ENCODE data around the gene D2HGDH. TPM values are rescaled to one million over a fixed set of nuclear protein-coding genes. Genes with fewer than 3 reads are reported as not detected.

The D2HGDH gene
- total and polyA plus RNA-seq, 3 donors from 2014 or later = 15.6 to 37.7 (median 36.1) TPM

DNA sequence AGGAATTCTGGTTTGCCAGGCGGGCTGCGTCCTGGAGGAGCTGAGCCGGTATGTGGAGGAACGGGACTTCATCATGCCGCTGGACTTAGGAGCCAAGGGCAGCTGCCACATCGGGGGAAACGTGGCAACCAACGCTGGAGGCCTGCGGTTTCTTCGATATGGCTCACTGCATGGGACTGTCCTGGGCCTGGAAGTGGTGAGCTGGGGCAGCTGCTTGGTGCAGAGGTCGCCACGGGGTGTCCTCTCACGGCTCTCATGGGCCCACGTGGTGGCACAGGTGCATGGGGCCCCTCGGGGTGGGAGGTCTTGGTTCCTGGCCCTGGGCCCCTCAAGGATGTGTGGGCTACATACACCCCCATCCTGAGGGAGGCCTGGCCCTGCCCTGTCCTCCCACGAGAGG lies 9.2 kb downstream of the D2HGDH start:
- Histone ChIP-seq H3K4me3 (no peak overlapping the region), H3K27me3 (no peaks in the 10 kb centered on the region), H3K9me3 (no peaks in the 10 kb centered on the region), H3K36me3 (ENCODE audit: low read depth, missing control alignments) (no peaks in the 10 kb centered on the region), H3K27ac (no peak overlapping the region), H3K4me1 (no peaks in the 10 kb centered on the region)
- no peak for DNase-seq
- WGBS, 2 donors = 89 to 92% methylated on average over 12 to 16 of the region's 16 CpGs
- intact Hi-C loops (cut with DNase I; ENCODE audit: low total_unique reads) = no loop called here
- no peak for TF ChIP-seq POLR2A (IDR thresholded peaks at IDR 0.05)
- TF ChIP-seq, protein P1, sequence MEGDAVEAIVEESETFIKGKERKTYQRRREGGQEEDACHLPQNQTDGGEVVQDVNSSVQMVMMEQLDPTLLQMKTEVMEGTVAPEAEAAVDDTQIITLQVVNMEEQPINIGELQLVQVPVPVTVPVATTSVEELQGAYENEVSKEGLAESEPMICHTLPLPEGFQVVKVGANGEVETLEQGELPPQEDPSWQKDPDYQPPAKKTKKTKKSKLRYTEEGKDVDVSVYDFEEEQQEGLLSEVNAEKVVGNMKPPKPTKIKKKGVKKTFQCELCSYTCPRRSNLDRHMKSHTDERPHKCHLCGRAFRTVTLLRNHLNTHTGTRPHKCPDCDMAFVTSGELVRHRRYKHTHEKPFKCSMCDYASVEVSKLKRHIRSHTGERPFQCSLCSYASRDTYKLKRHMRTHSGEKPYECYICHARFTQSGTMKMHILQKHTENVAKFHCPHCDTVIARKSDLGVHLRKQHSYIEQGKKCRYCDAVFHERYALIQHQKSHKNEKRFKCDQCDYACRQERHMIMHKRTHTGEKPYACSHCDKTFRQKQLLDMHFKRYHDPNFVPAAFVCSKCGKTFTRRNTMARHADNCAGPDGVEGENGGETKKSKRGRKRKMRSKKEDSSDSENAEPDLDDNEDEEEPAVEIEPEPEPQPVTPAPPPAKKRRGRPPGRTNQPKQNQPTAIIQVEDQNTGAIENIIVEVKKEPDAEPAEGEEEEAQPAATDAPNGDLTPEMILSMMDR (IDR thresholded peaks at IDR 0.05) = no peak

DNA sequence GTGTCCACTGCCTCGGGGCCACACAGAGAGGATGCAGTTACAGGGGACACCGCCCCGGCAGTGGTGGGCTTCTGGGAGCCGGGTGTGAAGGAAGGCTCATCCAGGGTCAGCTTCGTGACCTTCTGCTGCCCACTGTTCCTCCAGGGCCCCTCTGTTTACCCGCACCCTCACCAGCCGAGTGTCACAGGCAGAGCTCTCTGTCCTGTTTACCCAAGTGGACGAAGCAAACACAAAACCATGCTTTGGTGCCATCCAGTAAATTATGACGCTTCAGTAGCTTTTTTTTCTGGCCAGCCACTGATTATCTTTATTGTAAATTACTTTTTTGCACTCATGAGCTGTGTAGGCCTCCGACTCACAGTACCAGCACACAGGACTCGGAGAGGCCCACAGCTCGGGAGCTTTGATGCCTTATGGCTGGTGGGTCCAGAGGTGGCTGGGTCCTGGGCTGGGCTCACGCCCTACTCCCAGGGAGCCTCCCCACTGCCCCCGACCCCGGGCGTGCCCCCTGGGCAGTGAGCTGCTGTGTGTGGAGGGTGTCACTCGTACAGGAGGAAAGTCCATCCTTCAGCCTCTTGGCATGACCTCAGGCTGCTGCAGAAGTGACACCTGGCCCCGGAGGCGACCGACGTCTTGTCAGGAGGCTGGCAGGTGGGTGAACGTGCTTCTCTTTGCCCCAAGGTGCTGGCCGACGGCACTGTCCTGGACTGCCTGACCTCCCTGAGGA lies 9.8 kb downstream of the D2HGDH start:
- intact Hi-C loops (cut with DNase I; ENCODE audit: low total_unique reads) = no loop called here
- Histone ChIP-seq H3K4me1 (no peaks in the 10 kb centered on the region), H3K27me3 (no peaks in the 10 kb centered on the region), H3K9me3 (no peaks in the 10 kb centered on the region), H3K36me3 (ENCODE audit: low read depth, missing control alignments) (no peaks in the 10 kb centered on the region), H3K27ac (no peak overlapping the region), H3K4me3 (no peak overlapping the region)
- WGBS, 2 donors = 88 to 96% methylated on average over 16 to 24 of the region's 24 CpGs
- DNase-seq = no peak
- TF ChIP-seq, protein P1 (IDR thresholded peaks at IDR 0.05) = no peak
- TF ChIP-seq POLR2A (IDR thresholded peaks at IDR 0.05) = no peak

DNA sequence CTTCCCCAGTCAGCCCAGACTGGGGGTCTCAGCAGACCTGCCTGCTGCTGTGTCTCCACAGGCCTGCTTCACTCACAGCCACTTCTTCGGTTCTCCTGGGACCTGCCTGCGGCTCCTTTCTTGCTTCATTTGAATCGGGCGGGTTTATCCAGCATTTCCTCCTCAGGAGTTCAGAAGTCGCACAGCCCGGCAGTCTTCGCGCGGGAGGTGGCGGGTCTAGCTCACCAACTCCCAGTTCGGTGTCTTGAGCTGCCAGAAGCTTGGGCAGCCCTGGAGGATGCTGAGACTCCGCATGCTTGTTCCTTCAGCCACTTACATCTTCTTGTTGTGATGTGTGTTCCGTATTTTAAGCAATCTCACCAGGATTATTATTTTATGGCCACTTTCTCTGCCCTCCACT lies 10.8 kb downstream of the D2HGDH start:
- 96 to 97% methylated on average over 13 of the region's 13 CpGs for WGBS, 2 donors
- no peak for TF ChIP-seq POLR2A (IDR thresholded peaks at IDR 0.05)
- TF ChIP-seq, protein P1 (IDR thresholded peaks at IDR 0.05) = no peak
- intact Hi-C loops (cut with DNase I; ENCODE audit: low total_unique reads) = no loop called here
- no peak overlapping the region for H3K27ac ChIP-seq
- peaks cover 3% of the 10 kb centered on the region for H3K4me1 ChIP-seq
- H3K36me3 ChIP-seq (ENCODE audit: low read depth, missing control alignments) = no peaks in the 10 kb centered on the region
- H3K9me3 ChIP-seq = no peaks in the 10 kb centered on the region
- no peaks in the 10 kb centered on the region for H3K27me3 ChIP-seq
- H3K4me3 ChIP-seq = no peak overlapping the region
- no peak for DNase-seq

DNA sequence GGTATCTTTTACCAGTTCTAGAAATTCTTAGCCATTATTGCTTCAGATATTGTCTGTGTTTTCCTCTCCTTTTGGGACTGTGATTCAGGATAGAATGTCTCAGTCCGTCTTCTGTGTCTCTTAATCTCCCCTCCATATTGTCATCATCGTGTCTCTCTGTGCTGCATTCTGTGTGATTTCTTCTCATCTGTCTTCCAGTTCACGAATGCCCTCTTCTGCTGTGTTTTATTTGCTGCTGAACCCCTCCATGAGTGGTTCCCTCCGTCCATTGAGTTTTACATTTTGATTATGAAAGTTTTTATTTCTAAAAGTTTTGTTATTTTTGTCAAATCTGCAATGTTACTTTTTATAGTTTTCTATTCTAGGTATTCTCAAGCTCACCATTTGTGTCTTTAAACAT lies 11.7 kb downstream of the D2HGDH start:
- intact Hi-C loops (cut with DNase I; ENCODE audit: low total_unique reads) = no loop called here
- Histone ChIP-seq H3K9me3 (no peaks in the 10 kb centered on the region), H3K27me3 (no peaks in the 10 kb centered on the region), H3K4me1 (peaks cover 3% of the 10 kb centered on the region), H3K27ac (no peak overlapping the region), H3K4me3 (no peak overlapping the region), H3K36me3 (ENCODE audit: low read depth, missing control alignments) (no peaks in the 10 kb centered on the region)
- 94 to 96% methylated on average over 4 of the region's 4 CpGs for whole genome bisulfite sequencing, 2 donors
- no peak for DNase-seq
- TF ChIP-seq POLR2A (IDR thresholded peaks at IDR 0.05) = no peak
- TF ChIP-seq, protein P1 (IDR thresholded peaks at IDR 0.05) = no peak

Measured in testis (tissue), 3 donors.